Endothelial cell (in vitro differentiated cells): ENCODE results near the gene ORAI3. TPM values are rescaled to one million over a fixed set of nuclear protein-coding genes. Genes with fewer than 3 reads are reported as not detected.

ENCODE experiments used
- DNase-seq: peaks from one replicate; pipeline ENCODE4 v3.0.0; 2021; ENCODE audit warnings: low spot score
- H3K27ac Mint-ChIP-seq: one replicate; pipeline ENCODE4 v1.8.0; 2021; ENCODE audit warnings: mixed read lengths, inconsistent platforms; ENCODE audit not compliant: unreplicated experiment
- H3K27me3 Mint-ChIP-seq: one replicate; pipeline ENCODE4 v1.8.0; 2021; ENCODE audit warnings: mild to moderate bottlenecking, moderate library complexity, mixed read lengths, inconsistent platforms; ENCODE audit not compliant: unreplicated experiment
- H3K36me3 Mint-ChIP-seq: one replicate; pipeline ENCODE4 v1.8.0; 2021; ENCODE audit warnings: mild to moderate bottlenecking, low read depth, mixed read lengths, inconsistent platforms; ENCODE audit not compliant: unreplicated experiment
- H3K4me1 Mint-ChIP-seq: one replicate; pipeline ENCODE4 v1.8.0; 2021; ENCODE audit warnings: mild to moderate bottlenecking, mixed read lengths, inconsistent platforms; ENCODE audit not compliant: unreplicated experiment
- H3K4me3 Mint-ChIP-seq: one replicate; pipeline ENCODE4 v1.8.0; 2021; ENCODE audit warnings: mild to moderate bottlenecking, mixed read lengths, inconsistent platforms; ENCODE audit not compliant: unreplicated experiment
- H3K9me3 Mint-ChIP-seq: one replicate; pipeline ENCODE4 v1.8.0; 2021; ENCODE audit warnings: mixed read lengths, inconsistent platforms; ENCODE audit not compliant: unreplicated experiment
- CTCF ChIP-seq: fragments of 200-600 bp; sonication (generic); IDR thresholded peaks from one replicate; pipeline ENCODE4 v1.5.0; 2021; ENCODE audit warnings: antibody characterized with exemption; ENCODE audit not compliant: unreplicated experiment
- total RNA-seq: library from RNA; stranded (reverse); fragmentation: NEBNext Ultra II Directional; extraction: Animal tissue kit (Norgen Biotek cat#: 25700); gene quantifications from one replicate; pipeline ENCODE4 v1.2.1, GENCODE V29; 2021; ENCODE audit not compliant: unreplicated experiment

ORAI3 gene
- total RNA-seq, 1 donor from 2014 or later = 42.9 TPM

- peaks cover 14% of the 10 kb centered on the region for H3K4me1 Mint-ChIP-seq
- TF ChIP-seq CTCF = no peak
- peaks cover 14% of the 10 kb centered on the region for H3K27me3 Mint-ChIP-seq
- H3K4me3 Mint-ChIP-seq = no peak overlapping the region
- no peaks in the 10 kb centered on the region for H3K9me3 Mint-ChIP-seq
- H3K36me3 Mint-ChIP-seq = peaks cover 7% of the 10 kb centered on the region
- no peak overlapping the region for H3K27ac Mint-ChIP-seq
- no peak for DNase-seq
These were observed 28.0 kb upstream of the ORAI3 start for GRCh38 chr16:30920891-30921290.

- peaks cover 17% of the 10 kb centered on the region for H3K27me3 Mint-ChIP-seq
- peak overlapping the region; percentile 100 for H3K27ac Mint-ChIP-seq
- H3K36me3 Mint-ChIP-seq = peaks cover 12% of the 10 kb centered on the region
- TF ChIP-seq CTCF = no peak
- DNase-seq = no peak
- no peaks in the 10 kb centered on the region for H3K9me3 Mint-ChIP-seq
- H3K4me3 Mint-ChIP-seq = peak overlapping the region; percentile 100
- H3K4me1 Mint-ChIP-seq = peaks cover 19% of the 10 kb centered on the region
These were observed 27.5 kb upstream of the ORAI3 start for GRCh38 chr16:30921459-30921747.

- Mint-ChIP-seq H3K27ac (peak overlapping the region; percentile 100), H3K4me1 (peaks cover 24% of the 10 kb centered on the region), H3K36me3 (peaks cover 17% of the 10 kb centered on the region), H3K9me3 (no peaks in the 10 kb centered on the region), H3K4me3 (peak overlapping the region; percentile 100), H3K27me3 (peaks cover 16% of the 10 kb centered on the region)
- DNase-seq = peak; percentile 98
- peak; percentile 89 for TF ChIP-seq CTCF
These were observed 27.0 kb upstream of the ORAI3 start for GRCh38 chr16:30921748-30922419.

GRCh38 chr16:30922420-30922959 is 26.4 kb upstream of the ORAI3 start:
- Mint-ChIP-seq H3K36me3 (peaks cover 19% of the 10 kb centered on the region), H3K9me3 (no peaks in the 10 kb centered on the region), H3K4me3 (peak overlapping the region; percentile 100), H3K27ac (peak overlapping the region; percentile 100), H3K4me1 (peaks cover 27% of the 10 kb centered on the region), H3K27me3 (peaks cover 16% of the 10 kb centered on the region)
- no peak for TF ChIP-seq CTCF
- DNase-seq = peak; percentile 98

GRCh38 chr16:30922960-30923535 is 25.8 kb upstream of the ORAI3 start:
- H3K27ac Mint-ChIP-seq = peak overlapping the region; percentile 100
- peaks cover 16% of the 10 kb centered on the region for H3K27me3 Mint-ChIP-seq
- no peak for TF ChIP-seq CTCF
- peaks cover 19% of the 10 kb centered on the region for H3K36me3 Mint-ChIP-seq
- peak overlapping the region; percentile 100 for H3K4me3 Mint-ChIP-seq
- peak; percentile 96 for DNase-seq
- H3K4me1 Mint-ChIP-seq = peaks cover 29% of the 10 kb centered on the region
- H3K9me3 Mint-ChIP-seq = no peaks in the 10 kb centered on the region
